Erythroblast (primary cell): Measurements from ENCODE around the gene USP53.
"Not testable (repeated sequence)": the region's sequence is repeated elsewhere in the genome, so short reads cannot be mapped to it uniquely, and the experiment has no call there.

ENCODE experiments used
- DNase-seq, 2 experiments: peaks; one replicate each; lab custom pipeline; 2025; lab: John Stamatoyannopoulos, UW
- GATA1 ChIP-seq: IDR thresholded peaks from 2 replicates; pipeline ENCODE4 v1.6.1; 2011; ENCODE audit warnings: low read depth, mild to moderate bottlenecking, control low read depth, low read length, moderate library complexity
- POLR2A ChIP-seq: IDR thresholded peaks from 2 replicates; pipeline ENCODE4 v1.6.1; 2011; ENCODE audit warnings: mild to moderate bottlenecking, low read length

Gene USP53

GRCh38 chr4:119237201-119237600 is 24.7 kb downstream of the USP53 start:
- TF ChIP-seq GATA1 = no peak
- no peak for TF ChIP-seq POLR2A
- DNase-seq = no peak

GRCh38 chr4:119237642-119238041 is 25.1 kb downstream of the USP53 start:
- TF ChIP-seq POLR2A (no peak), GATA1 (no peak)

GRCh38 chr4:119238068-119238722 is 25.7 kb downstream of the USP53 start:
- TF ChIP-seq GATA1 = no peak
- TF ChIP-seq POLR2A = no peak
- no peak for DNase-seq

More at GRCh38 chr4:119237642-119238041, 25.1 kb downstream of the USP53 start:
- DNase-seq = no peak

- no peak for DNase-seq
- TF ChIP-seq POLR2A (no peak), GATA1 (no peak)
These were observed 27.6 kb downstream of the USP53 start for GRCh38 chr4:119240128-119240527.

GRCh38 chr4:119240568-119240967 is 28.1 kb downstream of the USP53 start:
- no peak for DNase-seq
- no peak for TF ChIP-seq GATA1
- TF ChIP-seq POLR2A = no peak

GRCh38 chr4:119242417-119242816 is 29.9 kb downstream of the USP53 start:
- TF ChIP-seq POLR2A (no peak), GATA1 (no peak)
- DNase-seq = no peak

GRCh38 chr4:119243868-119244267 is 31.4 kb downstream of the USP53 start:
- no peak for DNase-seq
- TF ChIP-seq POLR2A (no peak), GATA1 (no peak)

GRCh38 chr4:119244344-119244743 is 31.8 kb downstream of the USP53 start:
- DNase-seq = no peak
- TF ChIP-seq POLR2A (no peak), GATA1 (no peak)

GRCh38 chr4:119244832-119245231 is 32.3 kb downstream of the USP53 start:
- TF ChIP-seq POLR2A (no peak), GATA1 (no peak)
- DNase-seq = no peak

GRCh38 chr4:119246177-119246733 is 33.7 kb downstream of the USP53 start:
- no peak for DNase-seq
- TF ChIP-seq GATA1 (no peak), POLR2A (no peak)

GRCh38 chr4:119251037-119251436 is 38.5 kb downstream of the USP53 start:
- not testable (repeated sequence) for DNase-seq

GRCh38 chr4:119255223-119255622 is 42.7 kb downstream of the USP53 start:
- DNase-seq = not testable (repeated sequence)

- DNase-seq = no peak
- TF ChIP-seq GATA1 (no peak), POLR2A (no peak)
These were observed 48.0 kb downstream of the USP53 start for GRCh38 chr4:119260528-119260927.

GRCh38 chr4:119261986-119262385 is 49.5 kb downstream of the USP53 start:
- no peak for TF ChIP-seq GATA1
- no peak for TF ChIP-seq POLR2A
- no peak for DNase-seq

- DNase-seq = no peak
- TF ChIP-seq GATA1 = no peak
- TF ChIP-seq POLR2A = no peak
These were observed 52.2 kb downstream of the USP53 start for GRCh38 chr4:119264743-119265142.
